Loucy (cell line): ENCODE results near the gene TNPO1.

ENCODE experiments used
- H2AFZ ChIP-seq: fragments of 200-600 bp; sonication (generic); 2 replicates; pipeline ENCODE4 v1.6.0; 2016; ENCODE audit warnings: antibody characterized with exemption, mild to moderate bottlenecking, low read length, moderate library complexity
- H3F3A ChIP-seq: fragments of 200-600 bp; 2 replicates; pipeline ENCODE4 v1.6.0; 2016; ENCODE audit warnings: antibody characterized with exemption, low read depth, mild to moderate bottlenecking
- H3K27me3 ChIP-seq: fragments of 200-600 bp; sonication (generic); 2 replicates; pipeline ENCODE4 v1.6.1; 2014; ENCODE audit warnings: low read length, mild to moderate bottlenecking; ENCODE audit not compliant: insufficient read depth, poor library complexity, severe bottlenecking
- H3K36me3 ChIP-seq: fragments of 200-600 bp; sonication (generic); 2 replicates; pipeline ENCODE4 v1.6.1; 2016; ENCODE audit warnings: low read length; ENCODE audit not compliant: insufficient read depth
- H3K4me1 ChIP-seq: fragments of 200-600 bp; sonication (generic); 2 replicates; pipeline ENCODE4 v1.5.1; 2014; ENCODE audit warnings: low read length, mild to moderate bottlenecking; ENCODE audit not compliant: insufficient read depth, poor library complexity, severe bottlenecking
- H3K4me2 ChIP-seq: fragments of 200-600 bp; sonication (generic); 2 replicates; pipeline ENCODE4 v1.6.0; 2014; ENCODE audit warnings: antibody characterized with exemption, low read length, low read depth, mild to moderate bottlenecking; ENCODE audit not compliant: poor library complexity, severe bottlenecking
- H3K4me3 ChIP-seq: fragments of 200-600 bp; sonication (generic); 2 replicates; pipeline ENCODE4 v1.5.1; 2014; ENCODE audit warnings: low read length, mild to moderate bottlenecking, mixed read lengths; ENCODE audit not compliant: poor library complexity, severe bottlenecking
- H3K79me2 ChIP-seq: fragments of 200-600 bp; sonication (generic); 2 replicates; pipeline ENCODE4 v1.6.1; 2014; ENCODE audit warnings: low read length; ENCODE audit not compliant: insufficient read depth
- H3K9ac ChIP-seq: fragments of 200-600 bp; sonication (generic); 2 replicates; pipeline ENCODE4 v1.6.0; 2014; ENCODE audit warnings: mild to moderate bottlenecking, low read depth, low read length, moderate library complexity; ENCODE audit not compliant: poor library complexity, severe bottlenecking
- H3K9me2 ChIP-seq: fragments of 200-600 bp; sonication (generic); replicated peaks from 2 replicates; pipeline ENCODE4 v1.6.1; 2016; ENCODE audit warnings: low read depth, low read length, mixed read lengths
- H3K9me3 ChIP-seq: fragments of 200-600 bp; sonication (generic); 2 replicates; pipeline ENCODE4 v1.6.1; 2014; ENCODE audit warnings: mild to moderate bottlenecking, antibody characterized with exemption, low read length, low read depth; ENCODE audit not compliant: insufficient read depth
- H4K20me1 ChIP-seq: fragments of 200-600 bp; sonication (generic); 2 replicates; pipeline ENCODE4 v1.6.0; 2014; ENCODE audit warnings: antibody characterized with exemption, low read length, mild to moderate bottlenecking; ENCODE audit not compliant: insufficient read depth, poor library complexity, severe bottlenecking
- EZH2phosphoT487 ChIP-seq: fragments of 200-600 bp; IDR thresholded peaks from 2 replicates; pipeline ENCODE4 v1.6.1; 2018; ENCODE audit warnings: antibody characterized with exemption, mild to moderate bottlenecking, moderate library complexity, borderline replicate concordance
- TF ChIP-seq, protein P1 (sequence below): fragments of 200-600 bp; sonication (generic); conservative IDR thresholded peaks from 2 replicates; pipeline ENCODE4 v1.5.1; 2014; ENCODE audit warnings: mild to moderate bottlenecking, antibody characterized with exemption, low read length

The TNPO1 gene

DNA sequence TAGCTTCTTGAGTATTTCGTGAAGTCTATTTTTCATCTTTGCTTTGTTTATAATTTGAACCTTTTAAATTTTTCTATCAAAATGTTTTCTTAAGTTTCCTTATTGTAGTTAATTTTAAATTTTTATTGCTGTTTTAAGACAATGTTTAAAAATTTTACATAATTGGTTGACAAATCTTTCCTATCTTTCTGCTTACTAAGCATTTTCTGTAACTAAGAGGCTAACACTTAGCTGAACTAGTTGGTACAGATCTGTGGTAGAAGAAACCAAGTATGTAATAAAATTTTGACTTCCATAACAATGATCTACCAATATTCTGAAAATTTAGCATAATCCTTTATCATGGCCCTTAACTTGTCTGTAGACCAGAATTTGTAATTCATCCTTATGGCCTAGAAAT lies 32.3 kb upstream of the TNPO1 start:
- Histone ChIP-seq H3K4me3 (no peak overlapping the region), H3K9ac (no peak overlapping the region), H3K9me3 (no peaks in the 10 kb centered on the region), H3K4me2 (no peak overlapping the region), H3K79me2 (no peaks in the 10 kb centered on the region), H4K20me1 (no peaks in the 10 kb centered on the region), H3K4me1 (no peaks in the 10 kb centered on the region), H3K36me3 (no peaks in the 10 kb centered on the region), H3K9me2 (no peaks in the 10 kb centered on the region), H3K27me3 (no peaks in the 10 kb centered on the region), H3F3A (no peaks in the 10 kb centered on the region), H2AFZ (no peak overlapping the region)
- TF ChIP-seq, protein P1, sequence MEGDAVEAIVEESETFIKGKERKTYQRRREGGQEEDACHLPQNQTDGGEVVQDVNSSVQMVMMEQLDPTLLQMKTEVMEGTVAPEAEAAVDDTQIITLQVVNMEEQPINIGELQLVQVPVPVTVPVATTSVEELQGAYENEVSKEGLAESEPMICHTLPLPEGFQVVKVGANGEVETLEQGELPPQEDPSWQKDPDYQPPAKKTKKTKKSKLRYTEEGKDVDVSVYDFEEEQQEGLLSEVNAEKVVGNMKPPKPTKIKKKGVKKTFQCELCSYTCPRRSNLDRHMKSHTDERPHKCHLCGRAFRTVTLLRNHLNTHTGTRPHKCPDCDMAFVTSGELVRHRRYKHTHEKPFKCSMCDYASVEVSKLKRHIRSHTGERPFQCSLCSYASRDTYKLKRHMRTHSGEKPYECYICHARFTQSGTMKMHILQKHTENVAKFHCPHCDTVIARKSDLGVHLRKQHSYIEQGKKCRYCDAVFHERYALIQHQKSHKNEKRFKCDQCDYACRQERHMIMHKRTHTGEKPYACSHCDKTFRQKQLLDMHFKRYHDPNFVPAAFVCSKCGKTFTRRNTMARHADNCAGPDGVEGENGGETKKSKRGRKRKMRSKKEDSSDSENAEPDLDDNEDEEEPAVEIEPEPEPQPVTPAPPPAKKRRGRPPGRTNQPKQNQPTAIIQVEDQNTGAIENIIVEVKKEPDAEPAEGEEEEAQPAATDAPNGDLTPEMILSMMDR, result no peak
- no peak for TF ChIP-seq EZH2phosphoT487

DNA sequence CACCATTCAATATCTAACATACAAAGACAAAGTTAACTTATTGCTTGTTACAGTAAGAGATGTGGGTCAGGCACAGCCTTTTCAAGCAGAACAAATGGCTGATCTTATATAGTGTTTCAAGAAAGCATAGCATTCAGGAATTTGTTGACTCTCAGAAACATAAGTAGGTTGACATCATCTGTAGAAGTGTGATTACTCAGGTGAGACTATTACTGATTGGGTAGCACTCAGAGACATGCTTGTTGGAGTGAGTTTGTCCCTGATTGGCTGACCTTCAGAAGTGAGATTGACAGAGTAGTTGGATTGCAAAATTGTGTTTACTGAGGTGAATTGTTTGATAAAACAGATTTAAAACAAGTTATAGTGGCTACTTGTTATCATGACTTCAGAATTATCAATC lies 30.7 kb upstream of the TNPO1 start:
- no peak overlapping the region for H3K4me3 ChIP-seq
- no peaks in the 10 kb centered on the region for H3K36me3 ChIP-seq
- H3K27me3 ChIP-seq, result no peaks in the 10 kb centered on the region
- no peak overlapping the region for H3K4me2 ChIP-seq
- TF ChIP-seq, protein P1, result no peak
- no peak for TF ChIP-seq EZH2phosphoT487
- H3K9ac ChIP-seq, result no peak overlapping the region
- no peaks in the 10 kb centered on the region for H3K79me2 ChIP-seq
- no peaks in the 10 kb centered on the region for H3F3A ChIP-seq
- no peaks in the 10 kb centered on the region for H3K4me1 ChIP-seq
- H2AFZ ChIP-seq, result no peak overlapping the region
- H3K9me2 ChIP-seq, result no peaks in the 10 kb centered on the region
- no peaks in the 10 kb centered on the region for H3K9me3 ChIP-seq
- H4K20me1 ChIP-seq, result no peaks in the 10 kb centered on the region

DNA sequence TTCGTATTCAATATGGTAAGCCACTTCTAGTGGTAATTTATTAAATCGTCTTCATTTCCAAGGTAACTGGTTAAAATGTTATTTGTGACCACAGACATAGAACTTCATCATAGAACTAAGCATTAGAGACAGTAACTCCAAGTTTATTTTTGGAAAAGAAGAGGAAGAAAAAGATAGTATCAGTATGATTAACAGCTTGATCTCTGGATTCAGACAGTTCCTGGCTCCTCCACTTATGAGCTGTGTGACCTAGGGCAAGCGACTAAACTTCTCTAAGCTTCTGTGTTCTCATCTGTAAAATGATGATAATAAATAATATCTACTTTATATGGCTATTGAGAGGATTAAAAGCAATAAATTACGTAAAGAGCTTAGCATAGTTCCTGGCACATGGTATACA lies 29.8 kb upstream of the TNPO1 start:
- H3K36me3 ChIP-seq, result no peaks in the 10 kb centered on the region
- no peaks in the 10 kb centered on the region for H3K9me3 ChIP-seq
- no peaks in the 10 kb centered on the region for H3K27me3 ChIP-seq
- no peaks in the 10 kb centered on the region for H3K9me2 ChIP-seq
- H3K4me2 ChIP-seq, result no peak overlapping the region
- no peak overlapping the region for H3K9ac ChIP-seq
- TF ChIP-seq, protein P1, result no peak
- TF ChIP-seq EZH2phosphoT487, result no peak
- H3K4me1 ChIP-seq, result no peaks in the 10 kb centered on the region
- no peak overlapping the region for H2AFZ ChIP-seq
- H4K20me1 ChIP-seq, result no peaks in the 10 kb centered on the region
- no peak overlapping the region for H3K4me3 ChIP-seq
- no peaks in the 10 kb centered on the region for H3K79me2 ChIP-seq
- H3F3A ChIP-seq, result no peaks in the 10 kb centered on the region
